Caco-2 (cell line): ENCODE data around the gene TNP1. TPM values are rescaled to one million over a fixed set of nuclear protein-coding genes. Genes with fewer than 3 reads are reported as not detected.

Experiments
- BruUV-seq: library from RNA; stranded (reverse); fragments of 400-500 nt; replicated peaks from 2 replicates; lab custom pipeline; 2021; lab: Mats Ljungman, UMichigan
- CTCF ChIA-PET: fragments of 300-600 bp; sonication (Branson Sonifier 250); formaldehyde crosslinking; loops from one replicate; lab custom pipeline; 2022; ENCODE audit warnings: antibody characterized with exemption; lab: Charles Lee
- POLR2A ChIA-PET: fragments of 300-600 bp; sonication (Branson Sonifier 250); formaldehyde crosslinking; loops from one replicate; lab custom pipeline; 2022; ENCODE audit warnings: antibody characterized with exemption; lab: Charles Lee
- DNase-seq, 2 experiments: peaks; one replicate each; pipeline versions ENCODE4 v3.0.0 to v3.0.0-alpha.2; 2020 to 2022
- H3K27me3 ChIP-seq: replicated peaks from 2 replicates; pipeline ENCODE4 v1.6.0; 2011; ENCODE audit warnings: low read length; ENCODE audit not compliant: control insufficient read depth, insufficient read depth
- H3K36me3 ChIP-seq: 2 replicates; pipeline ENCODE4 v1.5.1; 2011; ENCODE audit warnings: low read length; ENCODE audit not compliant: control insufficient read depth, insufficient read depth
- H3K4me1 ChIP-seq: fragments of 250-450 bp; sonication (Bioruptor Pico); 2 replicates; pipeline ENCODE4 v1.5.1; 2020; ENCODE audit warnings: mild to moderate bottlenecking
- H3K4me3 ChIP-seq: 2 replicates; pipeline ENCODE4 v1.5.1; 2011; ENCODE audit warnings: low read depth, mild to moderate bottlenecking, control low read depth, low read length
- H3K9me3 ChIP-seq: fragments of 250-450 bp; sonication (Bioruptor Pico); 2 replicates; pipeline ENCODE4 v1.5.1; 2020; ENCODE audit warnings: mild to moderate bottlenecking, moderate library complexity
- H3K27ac Mint-ChIP-seq: one replicate; pipeline ENCODE4 v1.8.0; 2022; ENCODE audit warnings: mixed read lengths; ENCODE audit not compliant: unreplicated experiment
- H3K27me3 Mint-ChIP-seq: one replicate; pipeline ENCODE4 v1.8.0; 2022; ENCODE audit warnings: mixed read lengths; ENCODE audit not compliant: insufficient read depth, unreplicated experiment
- H3K36me3 Mint-ChIP-seq: one replicate; pipeline ENCODE4 v1.8.0; 2022; ENCODE audit warnings: mild to moderate bottlenecking, mixed read lengths; ENCODE audit not compliant: insufficient read depth, unreplicated experiment
- H3K4me1 Mint-ChIP-seq: one replicate; pipeline ENCODE4 v1.8.0; 2022; ENCODE audit warnings: low read depth, mixed read lengths; ENCODE audit not compliant: unreplicated experiment
- H3K4me3 Mint-ChIP-seq: one replicate; pipeline ENCODE4 v1.8.0; 2022; ENCODE audit warnings: mild to moderate bottlenecking, moderate library complexity, mixed read lengths; ENCODE audit not compliant: unreplicated experiment
- H3K9me3 Mint-ChIP-seq: one replicate; pipeline ENCODE4 v1.8.0; 2022; ENCODE audit warnings: mixed read lengths; ENCODE audit not compliant: unreplicated experiment
- intact Hi-C: fragments of 100-400 bp; cut with micrococcal nuclease; formaldehyde crosslinking; loops from one replicate; pipeline ENCODE4 v1.10.0; 2022; ENCODE audit not compliant: unreplicated experiment
- total RNA-seq: library from RNA; stranded (reverse); gene quantifications from 2 replicates; pipeline ENCODE4 v1.2.3, GENCODE V29; 2022
- TF ChIP-seq, protein P1 (sequence below), 2 experiments: fragments of 200-600 bp in 1 of 2; IDR thresholded peaks; 1 replicate in 1 of 2; 2 replicates in 1 of 2; pipeline versions ENCODE4 v1.5.1 to v1.8.0; 2011 to 2022; ENCODE audit warnings: antibody characterized with exemption in 1 of 2, control low read depth in 1 of 2, inconsistent platforms in 1 of 2, low read depth in 1 of 2, low read length in 1 of 2, mild to moderate bottlenecking in 1 of 2, moderate library complexity in 1 of 2; ENCODE audit not compliant: insufficient read depth in 1 of 2, severe bottlenecking in 1 of 2, unreplicated experiment in 1 of 2

The TNP1 gene
- total RNA-seq, 1 experiment from 2014 or later = not detected

DNA sequence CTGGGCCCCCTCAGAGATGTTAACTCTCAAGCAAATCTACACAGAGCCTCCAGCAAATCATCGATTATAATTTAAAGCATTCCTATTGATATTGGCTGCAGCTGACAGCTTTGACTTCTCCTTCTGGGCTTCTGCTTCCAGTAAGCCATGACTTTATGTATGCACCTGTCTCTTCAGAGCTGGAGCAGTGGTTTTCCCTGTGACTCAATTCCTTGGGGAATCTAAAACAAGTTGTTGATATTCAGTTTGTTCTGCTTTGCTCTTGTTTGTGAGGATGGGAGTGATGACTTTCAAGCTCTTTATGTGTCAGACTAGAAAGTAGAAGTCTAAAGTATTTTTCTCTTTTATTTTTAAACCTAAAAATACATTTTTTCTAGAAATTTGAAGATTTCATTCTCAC lies 45.1 kb upstream of the TNP1 start:
- BruUV-seq = no TSS peak
- Mint-ChIP-seq H3K27me3 (peaks cover 2% of the 10 kb centered on the region), H3K27ac (no peak overlapping the region), H3K4me3 (no peak overlapping the region), H3K36me3 (no peaks in the 10 kb centered on the region), H3K4me1 (no peaks in the 10 kb centered on the region), H3K9me3 (peaks cover 30% of the 10 kb centered on the region)
- no peaks in the 10 kb centered on the region for H3K36me3 ChIP-seq
- H3K4me3 ChIP-seq = no peak overlapping the region
- H3K27me3 ChIP-seq = no peaks in the 10 kb centered on the region
- no peaks in the 10 kb centered on the region for H3K4me1 ChIP-seq
- TF ChIP-seq, protein P1, sequence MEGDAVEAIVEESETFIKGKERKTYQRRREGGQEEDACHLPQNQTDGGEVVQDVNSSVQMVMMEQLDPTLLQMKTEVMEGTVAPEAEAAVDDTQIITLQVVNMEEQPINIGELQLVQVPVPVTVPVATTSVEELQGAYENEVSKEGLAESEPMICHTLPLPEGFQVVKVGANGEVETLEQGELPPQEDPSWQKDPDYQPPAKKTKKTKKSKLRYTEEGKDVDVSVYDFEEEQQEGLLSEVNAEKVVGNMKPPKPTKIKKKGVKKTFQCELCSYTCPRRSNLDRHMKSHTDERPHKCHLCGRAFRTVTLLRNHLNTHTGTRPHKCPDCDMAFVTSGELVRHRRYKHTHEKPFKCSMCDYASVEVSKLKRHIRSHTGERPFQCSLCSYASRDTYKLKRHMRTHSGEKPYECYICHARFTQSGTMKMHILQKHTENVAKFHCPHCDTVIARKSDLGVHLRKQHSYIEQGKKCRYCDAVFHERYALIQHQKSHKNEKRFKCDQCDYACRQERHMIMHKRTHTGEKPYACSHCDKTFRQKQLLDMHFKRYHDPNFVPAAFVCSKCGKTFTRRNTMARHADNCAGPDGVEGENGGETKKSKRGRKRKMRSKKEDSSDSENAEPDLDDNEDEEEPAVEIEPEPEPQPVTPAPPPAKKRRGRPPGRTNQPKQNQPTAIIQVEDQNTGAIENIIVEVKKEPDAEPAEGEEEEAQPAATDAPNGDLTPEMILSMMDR (IDR thresholded peaks at IDR 0.05; ENCODE audit: insufficient read depth in 1 of 2, low read depth in 1 of 2, low read length in 1 of 2, severe bottlenecking in 1 of 2, unreplicated experiment in 1 of 2) = no peak
- CTCF ChIA-PET = no interaction called here
- DNase-seq = no peak
- H3K9me3 ChIP-seq = peaks cover 4% of the 10 kb centered on the region; the same call in 1 of the 2 replicates
- intact Hi-C loops = no loop called here
- POLR2A ChIA-PET = no interaction called here

DNA sequence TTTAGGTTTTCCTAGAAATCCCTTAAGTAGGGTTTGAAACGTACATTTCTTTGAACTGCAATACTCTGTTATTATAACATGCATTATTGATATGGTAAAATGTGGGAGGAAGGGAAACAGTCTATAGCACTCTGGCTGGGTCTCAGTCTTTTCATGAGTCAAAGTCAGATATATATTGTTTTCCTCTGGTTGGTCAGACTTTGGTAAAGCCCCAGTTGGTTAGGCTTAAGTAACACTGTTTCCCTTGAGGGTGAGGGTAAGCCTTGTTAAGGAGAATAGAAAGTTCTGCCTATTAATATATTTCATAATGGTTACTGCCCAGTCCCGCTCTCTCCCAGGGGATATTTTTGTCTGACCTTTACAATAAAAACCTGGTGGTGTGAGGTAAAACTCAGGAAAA lies 44.7 kb upstream of the TNP1 start:
- no TSS peak for BruUV-seq
- Mint-ChIP-seq H3K36me3 (no peaks in the 10 kb centered on the region), H3K27me3 (peaks cover 2% of the 10 kb centered on the region), H3K4me3 (no peak overlapping the region), H3K27ac (no peak overlapping the region), H3K9me3 (peaks cover 30% of the 10 kb centered on the region), H3K4me1 (no peaks in the 10 kb centered on the region)
- intact Hi-C loops = no loop called here
- ChIA-PET POLR2A (no interaction called here), CTCF (no interaction called here)
- TF ChIP-seq, protein P1 (IDR thresholded peaks at IDR 0.05; ENCODE audit: insufficient read depth in 1 of 2, low read depth in 1 of 2, low read length in 1 of 2, severe bottlenecking in 1 of 2, unreplicated experiment in 1 of 2) = no peak
- Histone ChIP-seq H3K4me1 (no peaks in the 10 kb centered on the region), H3K36me3 (no peaks in the 10 kb centered on the region), H3K9me3 (peaks cover 4% of the 10 kb centered on the region; the same call in 1 of the 2 replicates), H3K27me3 (no peaks in the 10 kb centered on the region), H3K4me3 (no peak overlapping the region)
- DNase-seq = no peak

DNA sequence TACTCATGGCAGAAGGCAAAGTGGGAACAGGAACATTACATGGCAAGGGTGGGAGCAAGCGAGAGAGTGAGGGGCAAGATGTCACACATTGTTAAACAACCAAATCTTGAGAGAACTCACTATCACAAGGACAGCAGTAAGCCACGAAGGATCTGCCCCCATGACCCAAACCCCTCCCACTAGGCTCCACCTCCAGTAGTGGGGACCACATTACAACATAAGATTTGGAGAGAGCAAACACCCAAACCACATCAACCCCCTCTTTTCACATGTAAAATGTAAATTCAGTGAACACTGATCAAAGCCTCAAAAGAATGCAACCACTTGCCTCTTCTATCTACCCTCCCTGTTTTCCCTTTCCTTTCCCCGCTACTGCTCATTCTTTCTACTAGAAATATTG lies 43.6 kb upstream of the TNP1 start:
- ChIA-PET CTCF (interaction anchor here (0.6 kb wide), 1 partner anchor 258 kb away, joined by 3 read pairs; no protein-coding TSS in a partner anchor), POLR2A (no interaction called here)
- H3K27me3 Mint-ChIP-seq = no peaks in the 10 kb centered on the region
- TF ChIP-seq, protein P1 (IDR thresholded peaks at IDR 0.05; ENCODE audit: insufficient read depth in 1 of 2, low read depth in 1 of 2, low read length in 1 of 2, severe bottlenecking in 1 of 2, unreplicated experiment in 1 of 2) = no peak
- Histone ChIP-seq H3K9me3 (peaks cover 6% of the 10 kb centered on the region), H3K36me3 (no peaks in the 10 kb centered on the region), H3K4me1 (no peaks in the 10 kb centered on the region), H3K4me3 (no peak overlapping the region), H3K27me3 (no peaks in the 10 kb centered on the region)
- no TSS peak for BruUV-seq
- H3K4me1 Mint-ChIP-seq = no peaks in the 10 kb centered on the region
- intact Hi-C loops = no loop called here
- H3K36me3 Mint-ChIP-seq = no peaks in the 10 kb centered on the region
- no peak overlapping the region for H3K4me3 Mint-ChIP-seq
- DNase-seq = no peak
- H3K9me3 Mint-ChIP-seq = peaks cover 30% of the 10 kb centered on the region
- no peak overlapping the region for H3K27ac Mint-ChIP-seq
